K562 treated with DMSO at 1 percent for 24 hours (cell line): ENCODE data around the gene OR2W1. TPM values are rescaled to one million over a fixed set of nuclear protein-coding genes. Genes with fewer than 3 reads are reported as not detected.

Experiments used
- total RNA-seq: library from RNA; unstranded; fragments of 300-600 nt; gene quantifications from 2 replicates; pipeline ENCODE4 v1.2.3, GENCODE V29; 2022; ENCODE audit warnings: low read depth; ENCODE audit not compliant: insufficient read depth

OR2W1 gene, protein sequence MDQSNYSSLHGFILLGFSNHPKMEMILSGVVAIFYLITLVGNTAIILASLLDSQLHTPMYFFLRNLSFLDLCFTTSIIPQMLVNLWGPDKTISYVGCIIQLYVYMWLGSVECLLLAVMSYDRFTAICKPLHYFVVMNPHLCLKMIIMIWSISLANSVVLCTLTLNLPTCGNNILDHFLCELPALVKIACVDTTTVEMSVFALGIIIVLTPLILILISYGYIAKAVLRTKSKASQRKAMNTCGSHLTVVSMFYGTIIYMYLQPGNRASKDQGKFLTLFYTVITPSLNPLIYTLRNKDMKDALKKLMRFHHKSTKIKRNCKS
- total RNA-seq: not detected in 2 replicates

DNA sequence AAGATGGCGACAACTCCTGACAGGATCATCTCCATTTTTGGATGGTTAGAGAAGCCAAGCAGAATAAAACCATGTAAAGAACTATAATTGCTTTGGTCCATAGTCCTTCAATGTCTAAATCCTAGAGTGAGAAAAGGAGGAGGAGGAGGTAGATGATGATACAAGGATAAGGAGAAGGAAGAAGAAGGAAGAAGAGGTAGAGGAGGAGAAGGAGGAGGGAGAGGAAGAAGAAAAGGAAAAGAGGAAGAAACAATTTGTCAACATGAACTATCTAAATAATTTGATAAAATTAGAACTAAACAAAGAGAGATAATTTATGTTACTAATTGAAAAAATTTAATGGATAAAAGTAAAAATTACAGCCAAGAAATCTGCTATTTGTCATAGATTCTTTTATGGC is at the start of gene OR2W1:
Gene OR2W1 (minus strand): TSS at position 101 of the 400 bp plus-strand sequence. CDS start 0 bp downstream, at position 101.

DNA sequence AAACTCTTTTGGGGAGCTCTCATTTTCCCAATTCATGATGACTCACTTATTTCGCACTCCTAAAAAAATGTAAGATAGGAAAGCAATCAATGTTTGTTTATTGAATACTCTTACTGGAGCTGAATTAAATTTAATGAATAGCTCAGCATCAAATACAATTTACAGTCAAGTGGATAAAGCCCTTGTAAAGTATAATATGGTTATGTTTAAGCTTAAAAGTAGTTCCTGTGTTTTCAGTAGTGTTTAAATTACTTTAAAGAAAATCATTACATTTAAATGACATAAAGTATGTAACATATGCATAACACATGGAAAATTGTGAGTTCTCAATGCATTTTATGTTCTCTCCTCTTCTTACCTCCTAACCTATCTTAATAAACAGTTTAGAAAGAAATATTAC is 42.2 kb upstream of the OR2W1 start, which contains the start of gene OR2B3:
Gene OR2B3 (minus strand): TSS at position 101 of the 400 bp plus-strand sequence. CDS start 65 bp downstream, at position 36.

DNA sequence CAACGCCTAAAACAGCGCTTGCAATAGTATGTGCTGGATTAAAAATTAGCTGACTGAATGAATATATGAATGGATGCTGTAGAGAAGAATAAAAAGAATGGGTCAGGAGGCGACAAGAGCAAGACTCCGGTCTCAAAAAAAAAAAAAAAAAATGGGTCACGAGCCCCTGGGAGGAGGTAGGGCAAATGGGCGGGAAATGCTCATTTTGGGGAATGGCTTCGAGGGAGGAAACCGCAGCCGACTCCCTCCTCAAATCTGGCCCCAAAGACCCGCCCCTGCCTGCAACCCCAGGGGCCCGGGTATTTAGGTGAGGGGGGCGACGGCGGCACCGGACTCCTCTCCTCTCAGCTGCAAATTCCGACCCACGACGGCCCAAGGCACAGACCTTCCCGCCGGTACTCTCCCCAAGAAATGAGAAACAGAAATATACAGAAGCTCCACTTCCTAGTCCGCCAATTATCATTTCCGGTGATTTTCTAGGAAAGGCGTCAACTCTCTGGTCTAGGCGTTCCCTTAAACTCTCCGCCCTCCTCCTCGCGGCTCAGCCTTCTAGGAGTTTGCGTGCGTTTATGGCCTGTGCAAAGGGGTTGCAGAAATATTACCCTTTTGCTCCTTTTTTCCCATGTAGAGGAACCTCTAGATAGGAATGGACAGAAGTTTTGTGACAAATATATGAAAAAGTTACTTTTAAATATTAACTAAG is 39.6 kb downstream of the OR2W1 start, which contains the start of gene ZNF311:
Gene ZNF311 (minus strand): TSS at position 133 of the 703 bp plus-strand sequence. CDS start 1,361 bp downstream, outside the sequence.

Other genes with a start within 250 kb of the OR2W1 start
- 128 and 130 TPM in 2 replicates for gene TRIM27, start 121.2 kb downstream of the OR2W1 start, total RNA-seq
- gene ZNF311, start 39.9 kb downstream of the OR2W1 start, total RNA-seq: 7.5 and 7.9 TPM in 2 replicates
- not detected in 2 replicates for gene OR2B3, start 42.1 kb upstream of the OR2W1 start, total RNA-seq
- gene OR2J1, start 54.3 kb upstream of the OR2W1 start, total RNA-seq: not detected in 2 replicates
- gene OR2J3, start 62.9 kb upstream of the OR2W1 start, total RNA-seq: not detected in 2 replicates
- gene OR2J2, start 125.7 kb upstream of the OR2W1 start, total RNA-seq: not detected in 2 replicates